Activated CD8-positive, alpha-beta T cell treated with anti-CD3 and anti-CD28 coated beads, Interleukin-2, amount 10 ng/mL, durations not matched to agents 7 days and 5 days (primary cell): Measurements from ENCODE around the gene ST8SIA5. TPM values are rescaled to one million over a fixed set of nuclear protein-coding genes. Genes with fewer than 3 reads are reported as not detected.

Source experiments
- ATAC-seq: fragments of 150-1000 bp; cut with Tn5 transposase; one replicate; pipeline ENCODE4 v1.10.0; 2021; ENCODE audit warnings: moderate library complexity
- CTCF ChIA-PET: fragments of 350-600 bp; sonication (Branson Sonifier 250); formaldehyde crosslinking; loops from one replicate; lab custom pipeline; 2021; ENCODE audit warnings: antibody characterized with exemption; lab: Charles Lee
- POLR2A ChIA-PET: fragments of 350-600 bp; sonication (Branson Sonifier 250); formaldehyde crosslinking; loops from one replicate; lab custom pipeline; 2021; ENCODE audit warnings: antibody characterized with exemption; lab: Charles Lee
- DNase-seq: peaks from one replicate; pipeline ENCODE4 v3.0.0-alpha.2; 2020
- H3K27ac Mint-ChIP-seq: one replicate; pipeline ENCODE4 v1.8.0; 2021; ENCODE audit warnings: mild to moderate bottlenecking, mixed read lengths
- H3K27me3 Mint-ChIP-seq: one replicate; pipeline ENCODE4 v1.8.0; 2021; ENCODE audit warnings: low read depth, mixed read lengths
- H3K36me3 Mint-ChIP-seq: one replicate; pipeline ENCODE4 v1.8.0; 2021; ENCODE audit warnings: low read depth, mixed read lengths
- H3K4me1 Mint-ChIP-seq: one replicate; pipeline ENCODE4 v1.8.0; 2021; ENCODE audit warnings: low read depth, mixed read lengths
- H3K4me3 Mint-ChIP-seq: one replicate; pipeline ENCODE4 v1.8.0; 2021; ENCODE audit warnings: mild to moderate bottlenecking, mixed read lengths
- H3K9me3 Mint-ChIP-seq: one replicate; pipeline ENCODE4 v1.8.0; 2022; ENCODE audit warnings: mixed read lengths; ENCODE audit not compliant: insufficient read depth
- total RNA-seq, 2 experiments: library from RNA; stranded (reverse); gene quantifications; one replicate each; pipeline ENCODE4 v1.2.3, GENCODE V29; 2021

Gene ST8SIA5
- total RNA-seq, 2 experiments from 2014 or later: not detected

DNA sequence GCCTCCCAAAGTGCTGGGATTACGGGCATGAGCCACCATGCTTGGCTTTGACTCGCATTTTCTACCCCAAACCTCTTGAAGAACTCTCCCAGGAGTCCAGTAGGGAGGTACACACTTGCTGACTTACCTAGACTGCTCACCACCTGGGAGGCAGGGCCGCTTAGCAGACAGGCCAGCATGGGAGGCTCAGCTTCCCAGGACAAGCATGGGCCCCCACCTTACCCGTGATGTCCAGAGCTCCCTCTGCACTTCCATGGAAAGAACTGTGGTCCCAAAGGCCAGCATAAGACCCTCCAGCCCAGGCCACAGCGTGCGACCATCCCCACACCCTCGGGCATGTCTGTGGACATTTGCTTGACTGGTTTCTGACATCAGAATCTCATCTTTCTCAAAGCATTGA, 36.8 kb downstream of the ST8SIA5 start:
- ChIA-PET CTCF (no interaction called here), POLR2A (no interaction called here)
- DNase-seq: no peak
- H3K27me3 Mint-ChIP-seq: peaks cover 4% of the 10 kb centered on the region
- H3K36me3 Mint-ChIP-seq: no peaks in the 10 kb centered on the region
- H3K4me3 Mint-ChIP-seq: no peak overlapping the region
- ATAC-seq: no peak
- no peaks in the 10 kb centered on the region for H3K9me3 Mint-ChIP-seq
- H3K4me1 Mint-ChIP-seq: no peaks in the 10 kb centered on the region
- no peak overlapping the region for H3K27ac Mint-ChIP-seq

DNA sequence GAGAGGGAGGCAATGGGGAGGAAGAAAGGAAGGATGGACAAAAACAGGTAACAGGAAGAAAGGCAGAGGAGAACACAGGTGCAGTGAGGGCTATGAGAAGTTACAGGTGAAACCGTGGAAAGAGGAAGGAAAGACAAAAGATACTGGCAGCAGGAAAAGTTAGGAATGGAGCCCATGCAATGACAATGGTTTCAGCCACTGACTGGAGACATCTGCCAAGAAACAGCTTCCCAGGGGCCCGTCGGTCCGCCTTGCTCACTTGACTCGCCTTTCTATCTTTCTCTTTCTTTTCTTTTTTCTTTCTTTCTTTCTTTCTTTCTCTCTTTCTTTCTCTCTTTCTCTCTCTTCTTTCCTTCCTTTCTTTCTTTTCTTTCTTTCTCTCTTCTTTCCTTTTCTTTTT, 37.5 kb downstream of the ST8SIA5 start:
- Mint-ChIP-seq H3K4me3 (no peak overlapping the region), H3K4me1 (no peaks in the 10 kb centered on the region), H3K27ac (no peak overlapping the region), H3K36me3 (no peaks in the 10 kb centered on the region), H3K9me3 (no peaks in the 10 kb centered on the region), H3K27me3 (peaks cover 4% of the 10 kb centered on the region)
- ATAC-seq (no peak), DNase-seq (no peak)
- ChIA-PET CTCF (no interaction called here), POLR2A (no interaction called here)

- no peaks in the 10 kb centered on the region for H3K36me3 Mint-ChIP-seq
- ChIA-PET POLR2A (no interaction called here), CTCF (no interaction called here)
- ATAC-seq (no peak), DNase-seq (no peak)
- H3K4me3 Mint-ChIP-seq: no peak overlapping the region
- no peaks in the 10 kb centered on the region for H3K4me1 Mint-ChIP-seq
- H3K27me3 Mint-ChIP-seq: peaks cover 4% of the 10 kb centered on the region
- H3K9me3 Mint-ChIP-seq: no peaks in the 10 kb centered on the region
- no peak overlapping the region for H3K27ac Mint-ChIP-seq
Observed at GRCh38 chr18:46718501-46719341, 38.1 kb downstream of the ST8SIA5 start.

DNA sequence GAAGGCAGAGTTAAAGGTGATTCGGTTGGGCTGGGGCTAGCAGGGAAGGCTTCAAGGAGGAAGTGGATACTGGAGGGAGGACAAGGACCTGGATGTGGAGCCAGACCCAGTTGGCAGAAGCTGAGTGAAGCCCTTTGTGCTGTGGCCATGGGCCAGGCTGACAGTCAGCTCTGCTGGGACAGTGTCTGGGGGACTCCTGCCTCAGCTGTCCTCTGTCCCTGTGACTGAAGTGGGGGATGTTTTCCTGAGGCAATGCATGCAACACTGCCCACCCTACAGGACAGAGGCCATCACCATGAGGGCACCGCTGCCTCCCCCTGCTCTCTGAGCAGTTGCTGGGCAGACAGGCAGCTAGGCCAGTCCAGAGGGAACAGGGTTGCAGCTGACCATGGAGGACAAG, 40.0 kb downstream of the ST8SIA5 start:
- ChIA-PET CTCF (no interaction called here), POLR2A (no interaction called here)
- Mint-ChIP-seq H3K36me3 (no peaks in the 10 kb centered on the region), H3K27ac (no peak overlapping the region), H3K27me3 (peaks cover 4% of the 10 kb centered on the region), H3K9me3 (no peaks in the 10 kb centered on the region), H3K4me3 (no peak overlapping the region), H3K4me1 (no peaks in the 10 kb centered on the region)
- DNase-seq: no peak
- ATAC-seq: no peak

DNA sequence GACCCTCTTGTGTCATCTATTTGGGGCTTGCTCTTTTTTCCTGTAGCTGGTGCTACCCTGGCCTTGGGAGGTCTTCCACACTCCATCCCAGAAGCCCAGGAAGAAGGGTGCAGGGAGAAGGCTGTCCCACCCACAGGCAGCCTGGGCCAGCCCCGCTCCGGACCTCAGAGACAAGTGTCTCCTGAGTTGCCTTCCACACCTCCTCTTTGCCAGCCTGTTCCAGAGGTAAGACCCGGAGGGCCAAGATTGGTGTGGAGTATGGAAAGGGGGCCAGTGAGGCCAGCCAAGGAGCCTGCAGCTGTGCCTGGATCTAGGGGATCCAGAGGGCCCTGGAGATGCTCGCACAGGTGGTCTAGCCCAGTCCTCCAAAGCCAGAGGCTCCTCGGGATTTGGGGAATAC, 40.5 kb downstream of the ST8SIA5 start:
- no peak for DNase-seq
- Mint-ChIP-seq H3K4me1 (no peaks in the 10 kb centered on the region), H3K27me3 (peaks cover 4% of the 10 kb centered on the region), H3K4me3 (no peak overlapping the region), H3K36me3 (no peaks in the 10 kb centered on the region), H3K27ac (no peak overlapping the region), H3K9me3 (no peaks in the 10 kb centered on the region)
- no peak for ATAC-seq
- CTCF ChIA-PET: no interaction called here
- POLR2A ChIA-PET: no interaction called here

- ATAC-seq: no peak
- Mint-ChIP-seq H3K4me3 (no peak overlapping the region), H3K27me3 (peaks cover 4% of the 10 kb centered on the region), H3K27ac (no peak overlapping the region), H3K36me3 (no peaks in the 10 kb centered on the region), H3K9me3 (no peaks in the 10 kb centered on the region), H3K4me1 (no peaks in the 10 kb centered on the region)
- POLR2A ChIA-PET: no interaction called here
- CTCF ChIA-PET: no interaction called here
- DNase-seq: no peak
Observed at GRCh38 chr18:46715062-46715461, 41.8 kb downstream of the ST8SIA5 start.

- Mint-ChIP-seq H3K9me3 (no peaks in the 10 kb centered on the region), H3K4me3 (no peak overlapping the region)
Observed at GRCh38 chr18:46712406-46712805, 44.4 kb downstream of the ST8SIA5 start.

DNA sequence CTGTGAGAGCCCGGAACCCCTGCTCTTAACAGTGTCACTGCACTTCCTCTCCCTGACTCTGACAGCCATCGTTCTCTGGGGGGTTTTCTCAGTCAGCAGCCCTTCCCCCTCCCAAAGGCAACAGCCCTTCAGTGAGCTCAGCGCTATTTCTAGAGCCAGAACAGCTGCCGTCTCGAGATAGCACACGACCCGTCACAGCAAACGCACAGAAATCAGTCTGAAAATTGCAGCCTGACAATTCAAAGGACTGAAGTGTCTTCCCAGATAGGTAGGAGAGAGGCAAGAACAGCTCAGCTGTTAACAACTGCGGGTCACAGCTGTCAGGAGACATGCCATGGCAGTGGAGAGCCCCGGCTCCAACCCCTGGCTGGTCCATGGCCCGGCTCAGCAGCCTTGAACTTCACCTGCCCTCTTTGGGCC, 45.4 kb downstream of the ST8SIA5 start:
- no peaks in the 10 kb centered on the region for H3K36me3 Mint-ChIP-seq
- POLR2A ChIA-PET: no interaction called here
- CTCF ChIA-PET: no interaction called here
- H3K9me3 Mint-ChIP-seq: no peaks in the 10 kb centered on the region
- no peak overlapping the region for H3K27ac Mint-ChIP-seq
- no peak overlapping the region for H3K4me3 Mint-ChIP-seq
- peaks cover 2% of the 10 kb centered on the region for H3K27me3 Mint-ChIP-seq
- no peaks in the 10 kb centered on the region for H3K4me1 Mint-ChIP-seq
- no peak for ATAC-seq
- DNase-seq: no peak

More at GRCh38 chr18:46712406-46712805, 44.4 kb downstream of the ST8SIA5 start:
- ChIA-PET POLR2A (no interaction called here), CTCF (no interaction called here)
- H3K36me3 Mint-ChIP-seq: no peaks in the 10 kb centered on the region
- DNase-seq (no peak), ATAC-seq (no peak)
- no peaks in the 10 kb centered on the region for H3K4me1 Mint-ChIP-seq
- no peaks in the 10 kb centered on the region for H3K27me3 Mint-ChIP-seq
- H3K27ac Mint-ChIP-seq: no peak overlapping the region

- POLR2A ChIA-PET: no interaction called here
- ATAC-seq (no peak), DNase-seq (no peak)
- H3K4me3 Mint-ChIP-seq: no peak overlapping the region
- CTCF ChIA-PET: no interaction called here
- H3K27me3 Mint-ChIP-seq: peaks cover 8% of the 10 kb centered on the region
- no peak overlapping the region for H3K27ac Mint-ChIP-seq
- H3K4me1 Mint-ChIP-seq: no peaks in the 10 kb centered on the region
- no peaks in the 10 kb centered on the region for H3K9me3 Mint-ChIP-seq
- H3K36me3 Mint-ChIP-seq: no peaks in the 10 kb centered on the region
Observed at GRCh38 chr18:46706968-46707367, 49.9 kb downstream of the ST8SIA5 start.

GRCh38 chr18:46705521-46705920, 51.3 kb downstream of the ST8SIA5 start:
- H3K4me1 Mint-ChIP-seq: no peaks in the 10 kb centered on the region
- peaks cover 8% of the 10 kb centered on the region for H3K27me3 Mint-ChIP-seq
- no peak overlapping the region for H3K4me3 Mint-ChIP-seq
- CTCF ChIA-PET: no interaction called here
- H3K27ac Mint-ChIP-seq: no peak overlapping the region
- no peak for ATAC-seq
- POLR2A ChIA-PET: no interaction called here
- no peaks in the 10 kb centered on the region for H3K9me3 Mint-ChIP-seq
- no peaks in the 10 kb centered on the region for H3K36me3 Mint-ChIP-seq
- DNase-seq: no peak

GRCh38 chr18:46704816-46705215, 52.0 kb downstream of the ST8SIA5 start:
- Mint-ChIP-seq H3K4me3 (no peak overlapping the region), H3K9me3 (no peaks in the 10 kb centered on the region), H3K4me1 (no peaks in the 10 kb centered on the region), H3K36me3 (no peaks in the 10 kb centered on the region), H3K27ac (no peak overlapping the region), H3K27me3 (peaks cover 8% of the 10 kb centered on the region)
- ChIA-PET CTCF (no interaction called here), POLR2A (no interaction called here)
- DNase-seq (no peak), ATAC-seq (no peak)

GRCh38 chr18:46704189-46704588, 52.7 kb downstream of the ST8SIA5 start:
- Mint-ChIP-seq H3K9me3 (no peaks in the 10 kb centered on the region), H3K4me3 (no peak overlapping the region), H3K4me1 (no peaks in the 10 kb centered on the region), H3K27ac (no peak overlapping the region), H3K27me3 (peaks cover 8% of the 10 kb centered on the region), H3K36me3 (no peaks in the 10 kb centered on the region)
- ATAC-seq (no peak), DNase-seq (no peak)
- POLR2A ChIA-PET: no interaction called here
- CTCF ChIA-PET: no interaction called here
